HL-60 (cell line): ENCODE results near the gene GABPB1.

Source experiments
- DNase-seq, 2 experiments: peaks; one replicate each; pipeline ENCODE4 v3.0.0-alpha.2; 2010 to 2020; ENCODE audit warnings: low read depth in 1 of 2, low spot score in 1 of 2
- H3K27ac ChIP-seq: fragments of 250-450 bp; sonication (Bioruptor Pico); replicated peaks from 2 replicates; pipeline ENCODE4 v1.5.1; 2020; ENCODE audit warnings: mild to moderate bottlenecking, moderate library complexity
- H3K27me3 ChIP-seq: fragments of 250-450 bp; sonication (Bioruptor Pico); 2 replicates; pipeline ENCODE4 v1.5.1; 2021; ENCODE audit warnings: mild to moderate bottlenecking, moderate library complexity; ENCODE audit not compliant: insufficient read depth, poor library complexity, severe bottlenecking
- H3K4me3 ChIP-seq: replicated peaks from 2 replicates; pipeline ENCODE4 v1.5.1; 2011; ENCODE audit warnings: mild to moderate bottlenecking, control low read depth, low read length; ENCODE audit not compliant: insufficient read depth
- GABPA ChIP-seq: IDR thresholded peaks from 2 replicates; pipeline ENCODE4 v1.6.1; 2012; ENCODE audit warnings: low read depth
- POLR2AphosphoS5 ChIP-seq: IDR thresholded peaks from 2 replicates; pipeline ENCODE4 v1.6.1; 2012; ENCODE audit warnings: low read depth
- REST ChIP-seq: IDR thresholded peaks from 2 replicates; pipeline ENCODE4 v1.6.1; 2012; ENCODE audit warnings: low read depth; ENCODE audit not compliant: insufficient replicate concordance
- SPI1 ChIP-seq: IDR thresholded peaks from 2 replicates; pipeline ENCODE4 v1.6.1; 2012; ENCODE audit warnings: low read depth, mild to moderate bottlenecking, borderline replicate concordance
- TF ChIP-seq, protein P1 (sequence below): IDR thresholded peaks from one replicate; pipeline ENCODE4 v1.5.1; 2011; ENCODE audit warnings: low read length, control low read depth, inconsistent platforms; ENCODE audit not compliant: insufficient read depth

The GABPB1 gene

DNA sequence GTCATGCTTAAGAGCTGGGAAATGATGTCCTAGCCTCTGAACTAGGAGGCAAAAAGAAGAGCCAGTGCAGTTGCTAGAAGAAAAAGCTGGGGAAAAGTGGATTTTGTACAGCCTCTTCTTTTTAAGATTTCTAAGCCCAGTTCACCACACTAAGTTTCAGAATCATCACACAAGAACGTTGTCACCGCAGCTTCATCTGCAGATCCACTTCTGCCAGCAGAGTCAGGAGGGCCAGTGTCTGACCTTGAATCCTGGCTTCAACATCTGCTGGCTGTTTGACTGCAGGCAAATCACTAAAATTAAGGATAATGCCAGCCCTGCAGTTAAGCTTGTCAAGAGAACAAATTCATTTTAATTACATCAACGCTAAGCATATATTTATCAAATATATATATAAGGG, 125.7 kb downstream of the GABPB1 start:
- Histone ChIP-seq H3K27ac (no peak overlapping the region), H3K4me3 (no peak overlapping the region), H3K27me3 (no peaks in the 10 kb centered on the region)
- no peak for DNase-seq
- TF ChIP-seq POLR2AphosphoS5 (no peak), REST (no peak), GABPA (no peak)
- TF ChIP-seq, protein P1, sequence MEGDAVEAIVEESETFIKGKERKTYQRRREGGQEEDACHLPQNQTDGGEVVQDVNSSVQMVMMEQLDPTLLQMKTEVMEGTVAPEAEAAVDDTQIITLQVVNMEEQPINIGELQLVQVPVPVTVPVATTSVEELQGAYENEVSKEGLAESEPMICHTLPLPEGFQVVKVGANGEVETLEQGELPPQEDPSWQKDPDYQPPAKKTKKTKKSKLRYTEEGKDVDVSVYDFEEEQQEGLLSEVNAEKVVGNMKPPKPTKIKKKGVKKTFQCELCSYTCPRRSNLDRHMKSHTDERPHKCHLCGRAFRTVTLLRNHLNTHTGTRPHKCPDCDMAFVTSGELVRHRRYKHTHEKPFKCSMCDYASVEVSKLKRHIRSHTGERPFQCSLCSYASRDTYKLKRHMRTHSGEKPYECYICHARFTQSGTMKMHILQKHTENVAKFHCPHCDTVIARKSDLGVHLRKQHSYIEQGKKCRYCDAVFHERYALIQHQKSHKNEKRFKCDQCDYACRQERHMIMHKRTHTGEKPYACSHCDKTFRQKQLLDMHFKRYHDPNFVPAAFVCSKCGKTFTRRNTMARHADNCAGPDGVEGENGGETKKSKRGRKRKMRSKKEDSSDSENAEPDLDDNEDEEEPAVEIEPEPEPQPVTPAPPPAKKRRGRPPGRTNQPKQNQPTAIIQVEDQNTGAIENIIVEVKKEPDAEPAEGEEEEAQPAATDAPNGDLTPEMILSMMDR: no peak

DNA sequence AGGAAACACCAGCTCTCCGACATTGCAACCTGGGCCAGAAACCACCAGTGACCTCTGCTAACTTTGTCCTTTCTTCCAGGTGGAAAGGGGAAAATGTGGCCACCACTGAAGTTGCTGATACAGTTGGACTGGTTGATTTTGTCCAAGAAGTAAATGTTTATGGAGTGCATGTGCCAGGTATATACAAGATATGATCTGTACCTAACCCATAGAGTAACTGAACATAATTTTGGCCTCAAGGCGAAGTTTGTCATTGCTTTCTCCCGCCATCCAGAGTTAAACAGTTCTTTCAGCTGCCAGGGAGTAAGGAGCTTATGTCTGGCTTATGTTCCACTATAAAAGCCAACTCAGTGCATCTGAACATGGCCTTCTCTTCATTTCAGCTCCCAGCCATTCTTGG, 126.1 kb downstream of the GABPB1 start:
- H3K27me3 ChIP-seq: no peaks in the 10 kb centered on the region
- H3K4me3 ChIP-seq: no peak overlapping the region
- TF ChIP-seq POLR2AphosphoS5 (no peak), SPI1 (no peak), GABPA (no peak), REST (no peak)
- TF ChIP-seq, protein P1: no peak
- DNase-seq: no peak
- H3K27ac ChIP-seq: no peak overlapping the region

DNA sequence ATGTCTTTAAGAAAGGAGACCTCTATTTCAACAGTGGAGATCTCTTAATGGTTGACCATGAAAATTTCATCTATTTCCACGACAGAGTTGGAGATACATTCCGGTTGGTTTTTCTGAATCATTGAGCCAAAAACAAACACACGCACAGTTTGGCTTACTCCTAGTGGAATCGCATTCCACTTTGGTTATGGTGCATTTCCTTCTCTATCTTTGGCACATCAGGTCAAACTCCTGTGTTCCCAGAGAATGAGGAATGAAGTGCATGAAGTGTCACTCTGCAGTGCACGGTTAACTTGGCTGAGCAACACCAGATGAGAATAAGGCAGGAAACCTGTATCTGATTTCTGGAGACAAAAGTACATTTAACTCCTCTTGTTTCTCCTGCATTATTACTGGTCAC, 127.9 kb downstream of the GABPB1 start:
- TF ChIP-seq REST (no peak), POLR2AphosphoS5 (no peak), SPI1 (no peak), GABPA (no peak)
- TF ChIP-seq, protein P1: no peak
- DNase-seq: no peak
- H3K27me3 ChIP-seq: no peaks in the 10 kb centered on the region
- no peak overlapping the region for H3K4me3 ChIP-seq
- H3K27ac ChIP-seq: no peak overlapping the region
